ENCODE data around the gene MCU. TPM values are rescaled to one million over a fixed set of nuclear protein-coding genes. Genes with fewer than 3 reads are reported as not detected.

Gene MCU
- polyA plus RNA-seq, 1 donor from 2014 or later: 22.9 TPM

GRCh38 chr10:72691470-72691862, 477 bp upstream of the MCU start:
- no peak for TF ChIP-seq EP300 (conservative IDR thresholded peaks at IDR 0.05; ENCODE audit: poor library complexity, severe bottlenecking)
- TF ChIP-seq SMC3 (conservative IDR thresholded peaks at IDR 0.05; ENCODE audit: poor library complexity): no peak
- TF ChIP-seq POLR2AphosphoS5 (IDR thresholded peaks at IDR 0.05): no peak
- no peak for TF ChIP-seq TAF1 (IDR thresholded peaks at IDR 0.05; ENCODE audit: low read depth)
- no peak for TF ChIP-seq MXI1 (conservative IDR thresholded peaks at IDR 0.05; ENCODE audit: poor library complexity, severe bottlenecking)
- TF ChIP-seq EZH2 (IDR thresholded peaks at IDR 0.05; ENCODE audit: borderline replicate concordance, insufficient read depth, low read length, poor library complexity, severe bottlenecking): no peak
- no peak for TF ChIP-seq CTCF (IDR thresholded peaks at IDR 0.05; ENCODE audit: poor library complexity, severe bottlenecking)
- H3F3A ChIP-seq (ENCODE audit: insufficient read depth, low read length, poor library complexity, severe bottlenecking): no peaks in the 10 kb centered on the region
- peak overlapping the region; percentile 96 for H3K4me3 ChIP-seq (ENCODE audit: low read length)
- no peaks in the 10 kb centered on the region for H3K27me3 ChIP-seq (ENCODE audit: insufficient read depth, low read depth, low read length)
- H3K4me2 ChIP-seq (ENCODE audit: low read length): peak overlapping the region; percentile 75
- H4K20me1 ChIP-seq (ENCODE audit: insufficient read depth): no peaks in the 10 kb centered on the region
- no peaks in the 10 kb centered on the region for H3K9me3 ChIP-seq (ENCODE audit: low read length)
- H3K9me2 ChIP-seq (ENCODE audit: insufficient read depth, low read length): no peaks in the 10 kb centered on the region
- no peaks in the 10 kb centered on the region for H3K36me3 ChIP-seq (ENCODE audit: insufficient read depth, low read length)
- no peak overlapping the region for H3K9ac ChIP-seq (ENCODE audit: low read length)
- H3K27ac ChIP-seq (ENCODE audit: low read length): no peak overlapping the region
- H2AFZ ChIP-seq (ENCODE audit: low read depth, low read length): no peak overlapping the region
- H3K79me2 ChIP-seq (replicated peaks; ENCODE audit: insufficient read depth, low read length): peaks cover 15% of the 10 kb centered on the region

- H4K20me1 ChIP-seq (ENCODE audit: insufficient read depth): no peaks in the 10 kb centered on the region
- H3K36me3 ChIP-seq (ENCODE audit: insufficient read depth, low read length): no peaks in the 10 kb centered on the region
- H3K4me3 ChIP-seq (ENCODE audit: low read length): peak overlapping the region; percentile 96
- H3K9ac ChIP-seq (ENCODE audit: low read length): peak overlapping the region; percentile 67
- H3K79me2 ChIP-seq (replicated peaks; ENCODE audit: insufficient read depth, low read length): peaks cover 15% of the 10 kb centered on the region
- H3K9me3 ChIP-seq (ENCODE audit: low read length): no peaks in the 10 kb centered on the region
- H3F3A ChIP-seq (ENCODE audit: insufficient read depth, low read length, poor library complexity, severe bottlenecking): no peaks in the 10 kb centered on the region
- peak overlapping the region; percentile 69 for H2AFZ ChIP-seq (ENCODE audit: low read depth, low read length)
- no peaks in the 10 kb centered on the region for H3K9me2 ChIP-seq (ENCODE audit: insufficient read depth, low read length)
- TF ChIP-seq POLR2AphosphoS5 (IDR thresholded peaks at IDR 0.05) (no peak), SMC3 (conservative IDR thresholded peaks at IDR 0.05; ENCODE audit: poor library complexity) (peak; percentile 28), TAF1 (IDR thresholded peaks at IDR 0.05; ENCODE audit: low read depth) (no peak)
- no peak overlapping the region for H3K27ac ChIP-seq (ENCODE audit: low read length)
- no peaks in the 10 kb centered on the region for H3K27me3 ChIP-seq (ENCODE audit: insufficient read depth, low read depth, low read length)
- peak overlapping the region; percentile 98 for H3K4me2 ChIP-seq (ENCODE audit: low read length)
Observed at GRCh38 chr10:72692744-72692993, 726 bp downstream of the MCU start.

GRCh38 chr10:72692994-72693781, 1.2 kb downstream of the MCU start:
- no peaks in the 10 kb centered on the region for H3K9me3 ChIP-seq (ENCODE audit: low read length)
- no peaks in the 10 kb centered on the region for H4K20me1 ChIP-seq (ENCODE audit: insufficient read depth)
- H3K9me2 ChIP-seq (ENCODE audit: insufficient read depth, low read length): no peaks in the 10 kb centered on the region
- TF ChIP-seq TAF1 (IDR thresholded peaks at IDR 0.05; ENCODE audit: low read depth) (no peak), POLR2AphosphoS5 (IDR thresholded peaks at IDR 0.05) (no peak), MXI1 (conservative IDR thresholded peaks at IDR 0.05; ENCODE audit: poor library complexity, severe bottlenecking) (no peak), CTCF (IDR thresholded peaks at IDR 0.05; ENCODE audit: poor library complexity, severe bottlenecking) (no peak), REST (IDR thresholded peaks at IDR 0.05; ENCODE audit: borderline replicate concordance) (no peak), SMC3 (conservative IDR thresholded peaks at IDR 0.05; ENCODE audit: poor library complexity) (no peak), RAD21 (conservative IDR thresholded peaks at IDR 0.05) (no peak), EP300 (conservative IDR thresholded peaks at IDR 0.05; ENCODE audit: poor library complexity, severe bottlenecking) (no peak), EZH2 (IDR thresholded peaks at IDR 0.05; ENCODE audit: borderline replicate concordance, insufficient read depth, low read length, poor library complexity, severe bottlenecking) (no peak)
- H3K27ac ChIP-seq (ENCODE audit: low read length): no peak overlapping the region
- H3K79me2 ChIP-seq (replicated peaks; ENCODE audit: insufficient read depth, low read length): peaks cover 15% of the 10 kb centered on the region
- H3K36me3 ChIP-seq (ENCODE audit: insufficient read depth, low read length): no peaks in the 10 kb centered on the region
- no peaks in the 10 kb centered on the region for H3F3A ChIP-seq (ENCODE audit: insufficient read depth, low read length, poor library complexity, severe bottlenecking)
- peak overlapping the region; percentile 67 for H3K9ac ChIP-seq (ENCODE audit: low read length)
- H3K4me2 ChIP-seq (ENCODE audit: low read length): peak overlapping the region; percentile 98
- peak overlapping the region; percentile 69 for H2AFZ ChIP-seq (ENCODE audit: low read depth, low read length)
- H3K4me3 ChIP-seq (ENCODE audit: low read length): peak overlapping the region; percentile 96
- H3K27me3 ChIP-seq (ENCODE audit: insufficient read depth, low read depth, low read length): no peaks in the 10 kb centered on the region

All from neural cell (in vitro differentiated cells).